Esophagus squamous epithelium (tissue), 4 donors: ENCODE data around the gene GAA.

Experiments
- POLR2A ChIP-seq, 4 donors: fragments of 450-650 bp; IDR thresholded peaks; one replicate each; pipeline ENCODE4 v1.6.1; 2017; ENCODE audit warnings: antibody characterized with exemption in 4 of 4, mild to moderate bottlenecking in 4 of 4, moderate library complexity in 3 of 4
- TF ChIP-seq, protein P1 (sequence below), 6 experiments: fragments of 450-650 bp in 4 of 6; fragments of 200-600 bp in 2 of 6; sonication (generic) in 2 of 6; IDR thresholded peaks; one replicate each; pipeline ENCODE4 v1.5.1; 2016 to 2019; ENCODE audit warnings: antibody characterized with exemption in 6 of 6, mild to moderate bottlenecking in 4 of 6, moderate library complexity in 4 of 6

DNA sequence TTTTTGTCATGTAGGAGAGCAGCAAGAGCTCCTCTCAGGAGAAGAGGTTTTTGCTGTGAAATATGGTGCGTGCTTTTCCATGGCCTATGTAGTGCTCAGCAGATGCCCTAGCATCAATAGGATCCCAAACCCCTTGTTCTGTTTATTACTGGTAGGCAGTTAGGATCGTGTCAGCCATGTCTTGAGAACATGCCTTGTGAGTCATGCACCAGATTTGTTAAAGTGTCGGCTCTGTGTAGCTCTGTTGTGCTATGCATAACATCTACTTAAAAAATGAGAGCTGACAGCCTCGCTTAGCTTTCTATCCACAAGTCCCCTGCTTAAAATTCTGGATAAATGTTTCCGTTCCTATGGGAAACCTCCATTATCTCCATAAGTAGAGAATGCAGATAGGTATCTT is 50.0 kb downstream of the GAA start:
- TF ChIP-seq POLR2A (IDR thresholded peaks at IDR 0.05), result no peak
- TF ChIP-seq, protein P1, sequence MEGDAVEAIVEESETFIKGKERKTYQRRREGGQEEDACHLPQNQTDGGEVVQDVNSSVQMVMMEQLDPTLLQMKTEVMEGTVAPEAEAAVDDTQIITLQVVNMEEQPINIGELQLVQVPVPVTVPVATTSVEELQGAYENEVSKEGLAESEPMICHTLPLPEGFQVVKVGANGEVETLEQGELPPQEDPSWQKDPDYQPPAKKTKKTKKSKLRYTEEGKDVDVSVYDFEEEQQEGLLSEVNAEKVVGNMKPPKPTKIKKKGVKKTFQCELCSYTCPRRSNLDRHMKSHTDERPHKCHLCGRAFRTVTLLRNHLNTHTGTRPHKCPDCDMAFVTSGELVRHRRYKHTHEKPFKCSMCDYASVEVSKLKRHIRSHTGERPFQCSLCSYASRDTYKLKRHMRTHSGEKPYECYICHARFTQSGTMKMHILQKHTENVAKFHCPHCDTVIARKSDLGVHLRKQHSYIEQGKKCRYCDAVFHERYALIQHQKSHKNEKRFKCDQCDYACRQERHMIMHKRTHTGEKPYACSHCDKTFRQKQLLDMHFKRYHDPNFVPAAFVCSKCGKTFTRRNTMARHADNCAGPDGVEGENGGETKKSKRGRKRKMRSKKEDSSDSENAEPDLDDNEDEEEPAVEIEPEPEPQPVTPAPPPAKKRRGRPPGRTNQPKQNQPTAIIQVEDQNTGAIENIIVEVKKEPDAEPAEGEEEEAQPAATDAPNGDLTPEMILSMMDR (IDR thresholded peaks at IDR 0.05), result no peak
